ENCODE measurements around the gene MYBPH. TPM values are rescaled to one million over a fixed set of nuclear protein-coding genes. Genes with fewer than 3 reads are reported as not detected.

The MYBPH gene
- total RNA-seq, 1 donor from 2014 or later, result not detected

- peaks cover 20% of the 10 kb centered on the region for H3K27me3 Mint-ChIP-seq (ENCODE audit: low read depth, unreplicated experiment)
- no peaks in the 10 kb centered on the region for H3K79me2 ChIP-seq (ENCODE audit: insufficient read depth, low read length)
- no peaks in the 10 kb centered on the region for H3K36me3 ChIP-seq (ENCODE audit: insufficient read depth, low read length)
- TF ChIP-seq CTCF (IDR thresholded peaks at IDR 0.05; ENCODE audit: insufficient read depth, low read depth, low read length), result no peak
- TF ChIP-seq EZH2 (IDR thresholded peaks at IDR 0.05; ENCODE audit: insufficient read depth, low read length), result no peak
- FAIRE-seq, result no peak
- H3K27ac Mint-ChIP-seq (ENCODE audit: unreplicated experiment), result no peak overlapping the region
- H3K9ac ChIP-seq (ENCODE audit: low read length), result no peak overlapping the region
- H4K20me1 ChIP-seq (ENCODE audit: insufficient read depth, low read length), result no peaks in the 10 kb centered on the region
- H3K4me3 ChIP-seq (ENCODE audit: insufficient read depth, low read depth, low read length), result no peak overlapping the region
- H3K27ac ChIP-seq (ENCODE audit: low read depth, low read length), result no peak overlapping the region
- no peak overlapping the region for H2AFZ ChIP-seq (ENCODE audit: low read depth, low read length)
- no peak overlapping the region for H3K4me3 Mint-ChIP-seq (ENCODE audit: unreplicated experiment)
- DNase-seq (ENCODE audit: low read depth), result no peak
- no peak overlapping the region for H3K4me2 ChIP-seq (ENCODE audit: low read length)
- no peaks in the 10 kb centered on the region for H3K36me3 Mint-ChIP-seq (ENCODE audit: low read depth, unreplicated experiment)
- H3K4me1 ChIP-seq (ENCODE audit: insufficient read depth, low read length), result no peaks in the 10 kb centered on the region
- H3K27me3 ChIP-seq (ENCODE audit: insufficient read depth, low read length), result no peaks in the 10 kb centered on the region
- no peaks in the 10 kb centered on the region for H3K9me3 Mint-ChIP-seq (ENCODE audit: unreplicated experiment)
- H3K4me1 Mint-ChIP-seq (ENCODE audit: low read depth, unreplicated experiment), result peaks cover 11% of the 10 kb centered on the region
- no peaks in the 10 kb centered on the region for H3K9me3 ChIP-seq (ENCODE audit: insufficient read depth, low read depth, low read length)
These were observed 10.4 kb upstream of the MYBPH start for GRCh38 chr1:203186091-203186445.

GRCh38 chr1:203185585-203185984 is 10.0 kb upstream of the MYBPH start:
- peaks cover 11% of the 10 kb centered on the region for H3K4me1 Mint-ChIP-seq (ENCODE audit: low read depth, unreplicated experiment)
- Histone ChIP-seq H3K79me2 (ENCODE audit: insufficient read depth, low read length) (no peaks in the 10 kb centered on the region), H3K9me3 (ENCODE audit: insufficient read depth, low read depth, low read length) (no peaks in the 10 kb centered on the region), H3K4me2 (ENCODE audit: low read length) (no peak overlapping the region), H3K27ac (ENCODE audit: low read depth, low read length) (no peak overlapping the region), H2AFZ (ENCODE audit: low read depth, low read length) (no peak overlapping the region), H3K9ac (ENCODE audit: low read length) (no peak overlapping the region), H4K20me1 (ENCODE audit: insufficient read depth, low read length) (no peaks in the 10 kb centered on the region), H3K36me3 (ENCODE audit: insufficient read depth, low read length) (no peaks in the 10 kb centered on the region), H3K4me1 (ENCODE audit: insufficient read depth, low read length) (no peaks in the 10 kb centered on the region), H3K27me3 (ENCODE audit: insufficient read depth, low read length) (no peaks in the 10 kb centered on the region), H3K4me3 (ENCODE audit: insufficient read depth, low read depth, low read length) (no peak overlapping the region)
- no peak for TF ChIP-seq EZH2 (IDR thresholded peaks at IDR 0.05; ENCODE audit: insufficient read depth, low read length)
- no peak for TF ChIP-seq CTCF (IDR thresholded peaks at IDR 0.05; ENCODE audit: insufficient read depth, low read depth, low read length)
- FAIRE-seq (no peak), DNase-seq (ENCODE audit: low read depth) (no peak)
- H3K4me3 Mint-ChIP-seq (ENCODE audit: unreplicated experiment), result no peak overlapping the region
- H3K27me3 Mint-ChIP-seq (ENCODE audit: low read depth, unreplicated experiment), result peaks cover 24% of the 10 kb centered on the region
- H3K27ac Mint-ChIP-seq (ENCODE audit: unreplicated experiment), result no peak overlapping the region
- no peaks in the 10 kb centered on the region for H3K9me3 Mint-ChIP-seq (ENCODE audit: unreplicated experiment)
- no peaks in the 10 kb centered on the region for H3K36me3 Mint-ChIP-seq (ENCODE audit: low read depth, unreplicated experiment)

GRCh38 chr1:203185061-203185461 is 9.4 kb upstream of the MYBPH start:
- peaks cover 24% of the 10 kb centered on the region for H3K27me3 Mint-ChIP-seq (ENCODE audit: low read depth, unreplicated experiment)
- DNase-seq (ENCODE audit: low read depth) (no peak), FAIRE-seq (no peak)
- no peaks in the 10 kb centered on the region for H3K36me3 Mint-ChIP-seq (ENCODE audit: low read depth, unreplicated experiment)
- Histone ChIP-seq H3K4me1 (ENCODE audit: insufficient read depth, low read length) (no peaks in the 10 kb centered on the region), H3K9ac (ENCODE audit: low read length) (no peak overlapping the region), H3K4me3 (ENCODE audit: insufficient read depth, low read depth, low read length) (no peak overlapping the region), H3K4me2 (ENCODE audit: low read length) (no peak overlapping the region), H3K27me3 (ENCODE audit: insufficient read depth, low read length) (no peaks in the 10 kb centered on the region), H2AFZ (ENCODE audit: low read depth, low read length) (no peak overlapping the region), H3K36me3 (ENCODE audit: insufficient read depth, low read length) (no peaks in the 10 kb centered on the region), H3K79me2 (ENCODE audit: insufficient read depth, low read length) (no peaks in the 10 kb centered on the region), H3K9me3 (ENCODE audit: insufficient read depth, low read depth, low read length) (no peaks in the 10 kb centered on the region), H4K20me1 (ENCODE audit: insufficient read depth, low read length) (no peaks in the 10 kb centered on the region), H3K27ac (ENCODE audit: low read depth, low read length) (no peak overlapping the region)
- H3K27ac Mint-ChIP-seq (ENCODE audit: unreplicated experiment), result no peak overlapping the region
- no peak overlapping the region for H3K4me3 Mint-ChIP-seq (ENCODE audit: unreplicated experiment)
- no peaks in the 10 kb centered on the region for H3K9me3 Mint-ChIP-seq (ENCODE audit: unreplicated experiment)
- H3K4me1 Mint-ChIP-seq (ENCODE audit: low read depth, unreplicated experiment), result peaks cover 11% of the 10 kb centered on the region
- TF ChIP-seq CTCF (IDR thresholded peaks at IDR 0.05; ENCODE audit: insufficient read depth, low read depth, low read length) (no peak), EZH2 (IDR thresholded peaks at IDR 0.05; ENCODE audit: insufficient read depth, low read length) (no peak)

All from astrocyte (in vitro differentiated cells and primary cell).